Ectodermal cell (in vitro differentiated cells): ENCODE data around the gene LARGE1.
A peak's percentile ranks its signal among the peaks of the same experiment; 100 is the strongest.

Source experiments
- H3K27ac ChIP-seq: 2 replicates; pipeline ENCODE4 v1.7.0; 2013; ENCODE audit warnings: mild to moderate bottlenecking, low read depth, low read length; ENCODE audit not compliant: insufficient read depth, poor library complexity, severe bottlenecking
- H3K27me3 ChIP-seq: 2 replicates; pipeline ENCODE4 v1.7.0; 2013; ENCODE audit warnings: mild to moderate bottlenecking, low read length; ENCODE audit not compliant: insufficient read depth, control insufficient read depth, poor library complexity, severe bottlenecking
- H3K36me3 ChIP-seq: one replicate; pipeline ENCODE4 v1.7.0; 2013; ENCODE audit warnings: low read length; ENCODE audit not compliant: control insufficient read depth, insufficient read depth
- H3K4me1 ChIP-seq: one replicate; pipeline ENCODE4 v1.7.0; 2013; ENCODE audit warnings: low read length; ENCODE audit not compliant: control insufficient read depth, insufficient read depth
- H3K4me3 ChIP-seq: 2 replicates; pipeline ENCODE4 v1.7.0; 2013; ENCODE audit warnings: low read depth, low read length, control low read depth; ENCODE audit not compliant: insufficient read depth
- H3K9me3 ChIP-seq: 2 replicates; pipeline ENCODE4 v1.7.0; 2013; ENCODE audit warnings: mild to moderate bottlenecking, low read length, moderate library complexity; ENCODE audit not compliant: control insufficient read depth
- WGBS, 2 experiments: methylation state at CpG; one replicate each; pipeline ENCODE4 v1.1.7; 2013; ENCODE audit warnings: missing lambda C conversion rate in 2 of 2; 5-methylcytosine and 5-hydroxymethylcytosine counted together

Gene LARGE1

GRCh38 chr22:33747029-33747428 lies 173.2 kb downstream of the LARGE1 start:
- no peak overlapping the region for H3K27ac ChIP-seq
- H3K9me3 ChIP-seq: no peaks in the 10 kb centered on the region
- WGBS, 2 experiments: 95% methylated on average over 1 of the region's 1 CpG
- H3K4me1 ChIP-seq: no peaks in the 10 kb centered on the region
- no peaks in the 10 kb centered on the region for H3K36me3 ChIP-seq
- H3K27me3 ChIP-seq: no peaks in the 10 kb centered on the region
- H3K4me3 ChIP-seq: no peak overlapping the region

GRCh38 chr22:33746501-33746928 lies 173.8 kb downstream of the LARGE1 start:
- Histone ChIP-seq H3K36me3 (no peaks in the 10 kb centered on the region), H3K4me3 (no peak overlapping the region), H3K4me1 (no peaks in the 10 kb centered on the region), H3K27me3 (no peaks in the 10 kb centered on the region), H3K27ac (no peak overlapping the region), H3K9me3 (no peaks in the 10 kb centered on the region)
- 90 to 93% methylated on average over 3 of the region's 3 CpGs for WGBS, 2 experiments

- H3K27me3 ChIP-seq: no peaks in the 10 kb centered on the region
- no peak overlapping the region for H3K27ac ChIP-seq
- no peak overlapping the region for H3K4me3 ChIP-seq
- H3K9me3 ChIP-seq: no peaks in the 10 kb centered on the region
- WGBS, 2 experiments: 92 to 93% methylated on average over 7 of the region's 7 CpGs
- H3K4me1 ChIP-seq: no peaks in the 10 kb centered on the region
- H3K36me3 ChIP-seq: no peaks in the 10 kb centered on the region
Observed at GRCh38 chr22:33745501-33745900, 174.8 kb downstream of the LARGE1 start.

GRCh38 chr22:33743756-33744155 lies 176.5 kb downstream of the LARGE1 start:
- WGBS, 2 experiments: 92 to 97% methylated on average over 5 of the region's 5 CpGs
- Histone ChIP-seq H3K4me1 (peaks cover 14% of the 10 kb centered on the region), H3K4me3 (no peak overlapping the region), H3K27ac (no peak overlapping the region), H3K36me3 (no peaks in the 10 kb centered on the region), H3K27me3 (no peaks in the 10 kb centered on the region), H3K9me3 (no peaks in the 10 kb centered on the region)

GRCh38 chr22:33741025-33741424 lies 179.3 kb downstream of the LARGE1 start:
- Histone ChIP-seq H3K4me1 (peaks cover 28% of the 10 kb centered on the region), H3K27ac (no peak overlapping the region), H3K36me3 (no peaks in the 10 kb centered on the region), H3K27me3 (no peaks in the 10 kb centered on the region), H3K4me3 (no peak overlapping the region), H3K9me3 (no peaks in the 10 kb centered on the region)
- WGBS, 2 experiments: 95 to 96% methylated on average over 3 of the region's 3 CpGs

GRCh38 chr22:33739516-33739915 lies 180.8 kb downstream of the LARGE1 start:
- Histone ChIP-seq H3K36me3 (no peaks in the 10 kb centered on the region), H3K27me3 (no peaks in the 10 kb centered on the region), H3K4me1 (peaks cover 28% of the 10 kb centered on the region), H3K27ac (no peak overlapping the region), H3K9me3 (no peaks in the 10 kb centered on the region), H3K4me3 (no peak overlapping the region)
- 87 to 93% methylated on average over 4 of the region's 4 CpGs for WGBS, 2 experiments

GRCh38 chr22:33737662-33738061 lies 182.6 kb downstream of the LARGE1 start:
- H3K27ac ChIP-seq: peak overlapping the region; percentile 27
- WGBS, 2 experiments: 56 to 66% methylated on average over 3 of the region's 3 CpGs
- H3K9me3 ChIP-seq: no peaks in the 10 kb centered on the region
- H3K4me3 ChIP-seq: no peak overlapping the region
- peaks cover 28% of the 10 kb centered on the region for H3K4me1 ChIP-seq
- H3K36me3 ChIP-seq: no peaks in the 10 kb centered on the region
- H3K27me3 ChIP-seq: no peaks in the 10 kb centered on the region

- H3K27me3 ChIP-seq: no peaks in the 10 kb centered on the region
- peaks cover 28% of the 10 kb centered on the region for H3K4me1 ChIP-seq
- no peaks in the 10 kb centered on the region for H3K9me3 ChIP-seq
- WGBS, 2 experiments: 86 to 91% methylated on average over 3 to 4 of the region's 4 CpGs
- H3K4me3 ChIP-seq: no peak overlapping the region
- no peaks in the 10 kb centered on the region for H3K36me3 ChIP-seq
- no peak overlapping the region for H3K27ac ChIP-seq
Observed at GRCh38 chr22:33735978-33736377, 184.3 kb downstream of the LARGE1 start.

- no peaks in the 10 kb centered on the region for H3K27me3 ChIP-seq
- no peak overlapping the region for H3K4me3 ChIP-seq
- H3K9me3 ChIP-seq: no peaks in the 10 kb centered on the region
- H3K4me1 ChIP-seq: peaks cover 8% of the 10 kb centered on the region
- no CpG with 5 or more reads among the region's 2 CpGs for WGBS, 2 experiments
- H3K27ac ChIP-seq: no peak overlapping the region
- no peaks in the 10 kb centered on the region for H3K36me3 ChIP-seq
Observed at GRCh38 chr22:33728847-33729246, 191.4 kb downstream of the LARGE1 start.

- 95% methylated on average over 3 of the region's 3 CpGs for WGBS, 2 experiments
- Histone ChIP-seq H3K4me1 (peaks cover 18% of the 10 kb centered on the region), H3K27ac (no peak overlapping the region), H3K9me3 (no peaks in the 10 kb centered on the region), H3K36me3 (no peaks in the 10 kb centered on the region), H3K4me3 (no peak overlapping the region), H3K27me3 (no peaks in the 10 kb centered on the region)
Observed at GRCh38 chr22:33726294-33726734, 194.0 kb downstream of the LARGE1 start.

- WGBS, 2 experiments: 84 to 85% methylated on average over 11 of the region's 11 CpGs
- no peak overlapping the region for H3K27ac ChIP-seq
- H3K4me3 ChIP-seq: no peak overlapping the region
- H3K4me1 ChIP-seq: peaks cover 18% of the 10 kb centered on the region
- no peaks in the 10 kb centered on the region for H3K36me3 ChIP-seq
- no peaks in the 10 kb centered on the region for H3K9me3 ChIP-seq
- H3K27me3 ChIP-seq: no peaks in the 10 kb centered on the region
Observed at GRCh38 chr22:33723915-33724314, 196.4 kb downstream of the LARGE1 start.
